LNCaP clone FGC (cell line): ENCODE data around the gene ZNF302.

Experiments used
- DNase-seq: peaks from one replicate; pipeline ENCODE4 v3.0.0-alpha.2; 2011; ENCODE audit warnings: low read depth
- H3K4me3 ChIP-seq: 2 replicates; pipeline ENCODE4 v1.5.1; 2011; ENCODE audit warnings: mild to moderate bottlenecking, low read depth, low read length, control low read depth
- TF ChIP-seq, protein P1 (sequence below): IDR thresholded peaks from 2 replicates; pipeline ENCODE4 v1.5.1; 2012; ENCODE audit warnings: mild to moderate bottlenecking; ENCODE audit not compliant: control insufficient read depth, insufficient read depth; ENCODE audit errors: extremely low read depth

The ZNF302 gene

DNA sequence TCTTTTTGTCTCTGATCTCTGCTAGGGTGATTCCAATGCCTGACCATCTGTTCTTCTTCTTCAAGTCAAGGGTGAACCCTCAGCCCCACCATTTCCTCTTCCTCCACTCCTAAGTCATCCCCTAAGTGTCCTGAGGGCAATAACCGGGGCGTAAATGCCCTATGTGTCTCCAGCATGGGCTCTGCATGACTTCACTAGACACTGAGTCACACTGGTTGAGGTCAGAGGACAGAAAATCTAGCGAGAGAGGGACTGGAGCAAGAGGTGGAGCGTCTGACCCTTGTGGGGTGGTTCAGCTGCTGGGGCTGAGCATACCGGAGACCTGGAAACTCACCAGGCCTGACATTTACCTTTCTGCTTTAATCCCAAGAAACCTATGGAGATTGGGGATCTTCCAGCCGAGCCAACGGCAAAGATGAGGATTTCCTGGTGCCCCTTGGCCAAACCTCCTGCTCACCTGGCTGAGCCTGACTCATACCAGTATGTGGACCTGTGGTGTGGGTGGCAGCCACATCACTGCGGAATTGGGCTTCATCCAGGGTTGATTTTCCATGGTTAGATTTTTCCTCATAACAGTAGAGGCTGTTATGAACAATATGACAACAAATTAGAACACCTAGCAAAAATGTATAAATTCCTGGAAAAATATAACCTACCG lies 27.5 kb upstream of the ZNF302 start:
- TF ChIP-seq, protein P1, sequence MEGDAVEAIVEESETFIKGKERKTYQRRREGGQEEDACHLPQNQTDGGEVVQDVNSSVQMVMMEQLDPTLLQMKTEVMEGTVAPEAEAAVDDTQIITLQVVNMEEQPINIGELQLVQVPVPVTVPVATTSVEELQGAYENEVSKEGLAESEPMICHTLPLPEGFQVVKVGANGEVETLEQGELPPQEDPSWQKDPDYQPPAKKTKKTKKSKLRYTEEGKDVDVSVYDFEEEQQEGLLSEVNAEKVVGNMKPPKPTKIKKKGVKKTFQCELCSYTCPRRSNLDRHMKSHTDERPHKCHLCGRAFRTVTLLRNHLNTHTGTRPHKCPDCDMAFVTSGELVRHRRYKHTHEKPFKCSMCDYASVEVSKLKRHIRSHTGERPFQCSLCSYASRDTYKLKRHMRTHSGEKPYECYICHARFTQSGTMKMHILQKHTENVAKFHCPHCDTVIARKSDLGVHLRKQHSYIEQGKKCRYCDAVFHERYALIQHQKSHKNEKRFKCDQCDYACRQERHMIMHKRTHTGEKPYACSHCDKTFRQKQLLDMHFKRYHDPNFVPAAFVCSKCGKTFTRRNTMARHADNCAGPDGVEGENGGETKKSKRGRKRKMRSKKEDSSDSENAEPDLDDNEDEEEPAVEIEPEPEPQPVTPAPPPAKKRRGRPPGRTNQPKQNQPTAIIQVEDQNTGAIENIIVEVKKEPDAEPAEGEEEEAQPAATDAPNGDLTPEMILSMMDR, result no peak
- no peak for DNase-seq

GRCh38 chr19:34651747-34652146 lies 25.7 kb upstream of the ZNF302 start:
- TF ChIP-seq, protein P1, result no peak
- DNase-seq, result no peak
- H3K4me3 ChIP-seq, result no peak overlapping the region

More for the DNA sequence above, 27.5 kb upstream of the ZNF302 start:
- no peak overlapping the region for H3K4me3 ChIP-seq

GRCh38 chr19:34654796-34655195 lies 22.7 kb upstream of the ZNF302 start:
- TF ChIP-seq, protein P1, result no peak
- DNase-seq, result peak; percentile 56
- H3K4me3 ChIP-seq, result no peak overlapping the region

DNA sequence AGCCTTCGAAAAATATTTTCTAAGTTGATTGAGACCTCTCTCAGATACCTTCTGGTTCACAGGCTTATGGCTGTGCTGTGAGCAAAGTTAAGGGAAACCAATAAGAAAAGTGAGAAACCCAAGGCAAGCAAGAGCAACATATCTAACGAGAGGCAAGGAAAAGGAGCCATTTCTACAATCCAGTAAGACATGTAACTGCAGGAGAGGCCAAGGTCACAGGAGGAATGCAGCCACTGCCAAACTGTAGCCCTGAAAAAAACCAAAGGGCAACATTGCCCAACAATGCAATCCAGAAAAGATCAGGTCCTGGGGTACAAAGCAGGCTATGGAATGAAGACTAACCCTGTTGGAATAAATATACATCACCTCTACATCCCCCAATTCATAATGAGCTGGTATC lies 21.8 kb upstream of the ZNF302 start:
- no peak overlapping the region for H3K4me3 ChIP-seq
- DNase-seq, result no peak

GRCh38 chr19:34661357-34661756 lies 16.1 kb upstream of the ZNF302 start:
- TF ChIP-seq, protein P1, result no peak
- H3K4me3 ChIP-seq, result no peak overlapping the region
- DNase-seq, result peak; percentile 87

More for the DNA sequence above, 21.8 kb upstream of the ZNF302 start:
- TF ChIP-seq, protein P1, result no peak

- TF ChIP-seq, protein P1, result peak; percentile 31; the same call in 1 of the 2 replicates
- DNase-seq, result no peak
- no peak overlapping the region for H3K4me3 ChIP-seq
Observed at GRCh38 chr19:34662919-34663318, 14.6 kb upstream of the ZNF302 start.

DNA sequence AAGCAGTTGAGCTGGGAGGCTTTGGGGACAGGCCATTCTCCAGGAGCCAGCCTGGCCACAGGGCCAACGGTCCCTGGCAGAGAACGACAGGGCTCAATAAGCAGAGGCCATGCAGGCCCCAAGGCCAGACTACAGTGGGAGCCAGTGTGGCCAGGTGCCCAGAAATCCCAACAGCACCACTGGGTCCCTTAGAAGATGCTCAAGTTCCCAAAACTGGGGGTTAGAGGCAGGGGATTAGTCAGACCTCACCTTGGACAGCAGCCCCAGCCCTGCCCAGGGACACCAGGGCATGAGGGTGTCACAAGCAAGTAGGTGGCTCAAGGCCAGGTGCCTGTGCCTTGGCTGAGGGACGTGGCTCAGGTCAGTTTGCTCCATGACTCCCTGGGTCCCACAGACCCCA lies 13.3 kb upstream of the ZNF302 start:
- TF ChIP-seq, protein P1, result no peak
- H3K4me3 ChIP-seq, result no peak overlapping the region
- no peak for DNase-seq
